GM19023 (cell line): Measurements from ENCODE around the gene AAK1.
A peak's percentile ranks its signal among the peaks of the same experiment; 100 is the strongest.
"Not testable (repeated sequence)": the region's sequence is repeated elsewhere in the genome, so short reads cannot be mapped to it uniquely, and the experiment has no call there.

Experiments used
- ATAC-seq: cut with Tn5 transposase; IDR thresholded peaks from one replicate; pipeline ENCODE4 v1.9.1; 2021; ENCODE audit warnings: mild to moderate bottlenecking, moderate library complexity; ENCODE audit not compliant: unreplicated experiment

The AAK1 gene

GRCh38 chr2:69643602-69644505, at the start of gene AAK1:
Gene AAK1 (minus strand): TSS chr2:69643739. CDS start chr2:69643040, 699 bp downstream.
- peak; percentile 54 for ATAC-seq

GRCh38 chr2:69692424-69692823, 48.9 kb upstream of the AAK1 start:
- ATAC-seq = no peak

GRCh38 chr2:69689969-69690368, 46.4 kb upstream of the AAK1 start:
- no peak for ATAC-seq

- no peak for ATAC-seq
Observed at GRCh38 chr2:69689466-69689865, 45.9 kb upstream of the AAK1 start.

- no peak for ATAC-seq
Observed at GRCh38 chr2:69687971-69688611, 44.6 kb upstream of the AAK1 start.

- ATAC-seq = no peak
Observed at GRCh38 chr2:69686813-69687212, 43.3 kb upstream of the AAK1 start.

GRCh38 chr2:69685321-69686048, 41.9 kb upstream of the AAK1 start:
- peak; percentile 50 for ATAC-seq

GRCh38 chr2:69683170-69683971, 39.8 kb upstream of the AAK1 start:
- no peak for ATAC-seq

GRCh38 chr2:69682525-69682924, 39.0 kb upstream of the AAK1 start:
- ATAC-seq = no peak

- ATAC-seq = no peak
Observed at GRCh38 chr2:69680001-69680675, 36.6 kb upstream of the AAK1 start.

- no peak for ATAC-seq
Observed at GRCh38 chr2:69677914-69678313, 34.4 kb upstream of the AAK1 start.

- ATAC-seq = no peak
Observed at GRCh38 chr2:69676146-69676545, 32.6 kb upstream of the AAK1 start.

- ATAC-seq = no peak
Observed at GRCh38 chr2:69674316-69674670, 30.8 kb upstream of the AAK1 start.

- not testable (repeated sequence) for ATAC-seq
Observed at GRCh38 chr2:69673098-69673497, 29.6 kb upstream of the AAK1 start.

- no peak for ATAC-seq
Observed at GRCh38 chr2:69669666-69670065, 26.1 kb upstream of the AAK1 start.

- ATAC-seq = no peak
Observed at GRCh38 chr2:69668598-69668997, 25.1 kb upstream of the AAK1 start.

GRCh38 chr2:69667805-69668382, 24.4 kb upstream of the AAK1 start:
- ATAC-seq = no peak

- ATAC-seq = no peak
Observed at GRCh38 chr2:69665152-69665551, 21.6 kb upstream of the AAK1 start.

GRCh38 chr2:69663860-69664259, 20.3 kb upstream of the AAK1 start:
- no peak for ATAC-seq

- not testable (repeated sequence) for ATAC-seq
Observed at GRCh38 chr2:69662547-69662946, 19.0 kb upstream of the AAK1 start.
